OCI-LY3 (cell line): Measurements from ENCODE around the gene STK32B.
"Not testable (repeated sequence)": the region's sequence is repeated elsewhere in the genome, so short reads cannot be mapped to it uniquely, and the experiment has no call there.

Source experiments
- H2AFZ ChIP-seq: fragments of 200-600, 300-600 bp; shearing (Covaris generic); 2 replicates; pipeline ENCODE4 v1.6.0; 2014; ENCODE audit warnings: antibody characterized with exemption, low read depth, low read length
- H3K27ac ChIP-seq: fragments of 200-600, 300-600 bp; sonication (generic); 2 replicates; pipeline ENCODE4 v1.5.1; 2014; ENCODE audit warnings: mild to moderate bottlenecking, low read length, moderate library complexity, mixed read lengths
- H3K27me3 ChIP-seq: fragments of 200-600, 300-600 bp; sonication (generic); 2 replicates; pipeline ENCODE4 v1.6.1; 2014; ENCODE audit warnings: low read depth, low read length, mixed read lengths
- H3K36me3 ChIP-seq: fragments of 200-600, 300-600 bp; sonication (generic); replicated peaks from 2 replicates; pipeline ENCODE3; 2014; ENCODE audit warnings: low read depth, low read length, mixed read lengths
- H3K4me1 ChIP-seq: fragments of 300-600, 200-600 bp; sonication (generic); 2 replicates; pipeline ENCODE4 v1.6.1; 2014; ENCODE audit warnings: low read length, mixed read lengths
- H3K4me2 ChIP-seq: fragments of 200-600, 300-600 bp; sonication (generic); 2 replicates; pipeline ENCODE4 v1.6.1; 2014; ENCODE audit warnings: low read length, mixed read lengths
- H3K4me3 ChIP-seq: fragments of 300-600, 200-600 bp; sonication (generic); 2 replicates; pipeline ENCODE4 v1.5.1; 2014; ENCODE audit warnings: antibody characterized with exemption, mild to moderate bottlenecking, low read length, moderate library complexity
- H3K79me2 ChIP-seq: fragments of 300-600, 200-600 bp; shearing (Covaris generic); 2 replicates; pipeline ENCODE4 v1.6.1; 2014; ENCODE audit warnings: mild to moderate bottlenecking, low read length, mixed read lengths
- H3K9ac ChIP-seq: fragments of 300-600, 200-600 bp; shearing (Covaris generic); 2 replicates; pipeline ENCODE4 v1.6.0; 2014; ENCODE audit warnings: mild to moderate bottlenecking, low read length, moderate library complexity
- H3K9me3 ChIP-seq: fragments of 200-600, 300-600 bp; shearing (Covaris generic); 2 replicates; pipeline ENCODE4 v1.6.1; 2014; ENCODE audit warnings: low read length, mixed read lengths; ENCODE audit not compliant: insufficient read depth
- H4K20me1 ChIP-seq: fragments of 200-600, 300-600 bp; sonication (generic); 2 replicates; pipeline ENCODE4 v1.6.1; 2016; ENCODE audit warnings: low read length, mixed read lengths; ENCODE audit not compliant: insufficient read depth
- CTCF ChIP-seq: fragments of 200-600, 300-600 bp; sonication (generic); IDR thresholded peaks from 2 replicates; pipeline ENCODE4 v1.5.1; 2014; ENCODE audit warnings: antibody characterized with exemption, low read length, low read depth
- EZH2phosphoT487 ChIP-seq: fragments of 200-600 bp; shearing (Covaris generic); IDR thresholded peaks from 2 replicates; pipeline ENCODE4 v1.6.1; 2018; ENCODE audit warnings: antibody characterized with exemption, mixed run types, low read depth

STK32B gene

GRCh38 chr4:5283837-5284236, 232.6 kb downstream of the STK32B start:
- Histone ChIP-seq H3K4me2 (no peak overlapping the region), H3K9me3 (peaks cover 5% of the 10 kb centered on the region; the same call in 1 of the 2 replicates), H2AFZ (no peak overlapping the region), H3K4me1 (peaks cover 19% of the 10 kb centered on the region), H3K9ac (no peak overlapping the region), H4K20me1 (no peaks in the 10 kb centered on the region), H3K27ac (no peak overlapping the region), H3K79me2 (no peaks in the 10 kb centered on the region), H3K4me3 (no peak overlapping the region), H3K27me3 (no peaks in the 10 kb centered on the region), H3K36me3 (no peaks in the 10 kb centered on the region)
- no peak for TF ChIP-seq CTCF
- TF ChIP-seq EZH2phosphoT487: no peak

- H3K36me3 ChIP-seq: no peaks in the 10 kb centered on the region
- no peak overlapping the region for H3K4me3 ChIP-seq
- peaks cover 15% of the 10 kb centered on the region for H3K4me1 ChIP-seq
- H2AFZ ChIP-seq: no peak overlapping the region
- H3K9ac ChIP-seq: no peak overlapping the region
- H3K27me3 ChIP-seq: no peaks in the 10 kb centered on the region
- no peaks in the 10 kb centered on the region for H4K20me1 ChIP-seq
- no peaks in the 10 kb centered on the region for H3K9me3 ChIP-seq
- TF ChIP-seq CTCF (no peak), EZH2phosphoT487 (no peak)
- H3K79me2 ChIP-seq: no peaks in the 10 kb centered on the region
- H3K27ac ChIP-seq: no peak overlapping the region
- H3K4me2 ChIP-seq: no peak overlapping the region
Observed at GRCh38 chr4:5284517-5284916, 233.2 kb downstream of the STK32B start.

- Histone ChIP-seq H3K9ac (no peak overlapping the region), H3K9me3 (no peaks in the 10 kb centered on the region), H2AFZ (no peak overlapping the region), H4K20me1 (no peaks in the 10 kb centered on the region), H3K4me2 (no peak overlapping the region), H3K27me3 (no peaks in the 10 kb centered on the region), H3K36me3 (no peaks in the 10 kb centered on the region), H3K4me3 (no peak overlapping the region), H3K4me1 (peaks cover 4% of the 10 kb centered on the region; the same call in 1 of the 2 replicates), H3K79me2 (no peaks in the 10 kb centered on the region), H3K27ac (no peak overlapping the region)
- no peak for TF ChIP-seq CTCF
- TF ChIP-seq EZH2phosphoT487: no peak
Observed at GRCh38 chr4:5292101-5292500, 240.8 kb downstream of the STK32B start.

GRCh38 chr4:5298000-5298787, 246.9 kb downstream of the STK32B start:
- not testable (repeated sequence) for H3K27me3 ChIP-seq, H3K9me3 ChIP-seq

More at GRCh38 chr4:5298000-5298787, 246.9 kb downstream of the STK32B start:
- not testable (repeated sequence) for H3K9ac ChIP-seq, H3K4me1 ChIP-seq, H3K27ac ChIP-seq, H2AFZ ChIP-seq, H3K79me2 ChIP-seq, H3K36me3 ChIP-seq, H3K4me3 ChIP-seq, H4K20me1 ChIP-seq, H3K4me2 ChIP-seq
